ENCODE data around the gene AHI1. TPM values are rescaled to one million over a fixed set of nuclear protein-coding genes. Genes with fewer than 3 reads are reported as not detected.

Gene AHI1
- total RNA-seq, 1 donor from 2014 or later, result 14.2 TPM

DNA sequence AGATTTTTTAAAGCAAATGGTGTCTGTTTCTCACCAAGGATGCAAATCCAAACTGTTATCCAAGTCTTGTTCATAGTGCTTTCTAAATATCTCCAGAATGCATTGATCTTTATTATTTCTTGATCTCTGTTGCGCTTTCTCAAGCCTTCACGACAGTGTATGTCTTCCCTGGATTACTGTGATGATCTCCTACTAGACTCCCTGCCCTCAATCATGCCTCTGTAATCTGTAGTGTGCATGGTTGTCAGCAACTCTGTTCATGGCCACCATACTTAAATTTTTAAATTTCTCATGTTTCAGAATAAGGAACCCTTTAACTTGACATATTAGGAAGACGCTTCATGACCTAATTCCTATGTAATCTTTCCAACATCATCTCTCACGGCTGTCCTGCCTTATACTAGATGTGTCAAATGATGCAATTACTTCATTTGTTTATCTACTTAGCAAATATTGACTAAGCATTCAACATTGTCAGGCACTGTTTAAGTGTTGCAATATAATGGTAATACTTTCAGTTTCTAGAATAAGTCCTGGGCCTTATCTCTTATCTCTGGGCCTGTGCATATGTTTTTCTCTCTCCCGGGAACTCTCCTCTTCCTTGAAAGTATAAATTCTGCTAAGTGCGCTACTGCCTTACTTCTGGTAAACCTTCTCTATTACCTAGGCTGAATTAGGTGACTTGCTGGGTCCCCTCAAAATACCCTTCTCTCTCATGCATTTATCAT, 25.6 kb upstream of the AHI1 start:
- peaks cover 9% of the 10 kb centered on the region for H3K4me1 Mint-ChIP-seq (ENCODE audit: low read depth, unreplicated experiment)
- DNase-seq (ENCODE audit: low read depth), result no peak
- H3K4me3 ChIP-seq (ENCODE audit: insufficient read depth, low read depth, low read length), result no peak overlapping the region
- no peaks in the 10 kb centered on the region for H3K9me3 Mint-ChIP-seq (ENCODE audit: unreplicated experiment)
- no peak for TF ChIP-seq EZH2 (IDR thresholded peaks at IDR 0.05; ENCODE audit: insufficient read depth, low read length)
- TF ChIP-seq, protein P1, sequence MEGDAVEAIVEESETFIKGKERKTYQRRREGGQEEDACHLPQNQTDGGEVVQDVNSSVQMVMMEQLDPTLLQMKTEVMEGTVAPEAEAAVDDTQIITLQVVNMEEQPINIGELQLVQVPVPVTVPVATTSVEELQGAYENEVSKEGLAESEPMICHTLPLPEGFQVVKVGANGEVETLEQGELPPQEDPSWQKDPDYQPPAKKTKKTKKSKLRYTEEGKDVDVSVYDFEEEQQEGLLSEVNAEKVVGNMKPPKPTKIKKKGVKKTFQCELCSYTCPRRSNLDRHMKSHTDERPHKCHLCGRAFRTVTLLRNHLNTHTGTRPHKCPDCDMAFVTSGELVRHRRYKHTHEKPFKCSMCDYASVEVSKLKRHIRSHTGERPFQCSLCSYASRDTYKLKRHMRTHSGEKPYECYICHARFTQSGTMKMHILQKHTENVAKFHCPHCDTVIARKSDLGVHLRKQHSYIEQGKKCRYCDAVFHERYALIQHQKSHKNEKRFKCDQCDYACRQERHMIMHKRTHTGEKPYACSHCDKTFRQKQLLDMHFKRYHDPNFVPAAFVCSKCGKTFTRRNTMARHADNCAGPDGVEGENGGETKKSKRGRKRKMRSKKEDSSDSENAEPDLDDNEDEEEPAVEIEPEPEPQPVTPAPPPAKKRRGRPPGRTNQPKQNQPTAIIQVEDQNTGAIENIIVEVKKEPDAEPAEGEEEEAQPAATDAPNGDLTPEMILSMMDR (IDR thresholded peaks at IDR 0.05; ENCODE audit: insufficient read depth, low read depth, low read length), result no peak
- H3K27ac ChIP-seq (ENCODE audit: low read depth, low read length), result no peak overlapping the region
- no peaks in the 10 kb centered on the region for H3K79me2 ChIP-seq (ENCODE audit: insufficient read depth, low read length)
- H3K36me3 ChIP-seq (ENCODE audit: insufficient read depth, low read length), result no peaks in the 10 kb centered on the region
- H3K27me3 ChIP-seq (ENCODE audit: insufficient read depth, low read length), result no peaks in the 10 kb centered on the region
- FAIRE-seq, result no peak
- no peaks in the 10 kb centered on the region for H3K36me3 Mint-ChIP-seq (ENCODE audit: low read depth, unreplicated experiment)
- H4K20me1 ChIP-seq (ENCODE audit: insufficient read depth, low read length), result no peaks in the 10 kb centered on the region
- no peaks in the 10 kb centered on the region for H3K9me3 ChIP-seq (ENCODE audit: insufficient read depth, low read depth, low read length)
- H3K4me3 Mint-ChIP-seq (ENCODE audit: unreplicated experiment), result no peak overlapping the region
- no peak overlapping the region for H3K9ac ChIP-seq (ENCODE audit: low read length)
- no peak overlapping the region for H2AFZ ChIP-seq (ENCODE audit: low read depth, low read length)
- no peak overlapping the region for H3K27ac Mint-ChIP-seq (ENCODE audit: unreplicated experiment)
- peaks cover 6% of the 10 kb centered on the region for H3K4me1 ChIP-seq (ENCODE audit: insufficient read depth, low read length)
- H3K4me2 ChIP-seq (ENCODE audit: low read length), result no peak overlapping the region
- H3K27me3 Mint-ChIP-seq (ENCODE audit: low read depth, unreplicated experiment), result no peaks in the 10 kb centered on the region

DNA sequence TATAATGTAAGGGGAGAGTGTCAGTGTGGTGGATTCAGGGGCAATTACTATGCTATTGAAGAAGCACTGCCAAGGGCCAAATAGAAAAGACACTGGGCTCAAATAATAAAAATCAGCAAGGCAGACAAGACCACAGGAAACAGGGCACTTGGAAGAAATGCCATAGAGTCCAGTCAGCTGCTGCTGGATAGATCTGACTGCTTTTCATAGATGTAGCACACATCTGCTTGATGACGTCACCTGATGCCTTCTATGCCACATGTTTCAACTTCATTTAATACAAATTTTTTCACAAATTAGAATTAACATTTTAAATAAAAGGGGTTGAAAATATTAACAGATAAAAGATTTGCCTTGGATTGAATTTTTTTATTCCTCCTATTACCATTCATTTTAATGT, 23.9 kb upstream of the AHI1 start:
- H3K4me2 ChIP-seq (ENCODE audit: low read length), result no peak overlapping the region
- no peaks in the 10 kb centered on the region for H3K27me3 ChIP-seq (ENCODE audit: insufficient read depth, low read length)
- FAIRE-seq (no peak), DNase-seq (ENCODE audit: low read depth) (no peak)
- no peaks in the 10 kb centered on the region for H3K36me3 ChIP-seq (ENCODE audit: insufficient read depth, low read length)
- H3K9me3 Mint-ChIP-seq (ENCODE audit: unreplicated experiment), result peaks cover 2% of the 10 kb centered on the region
- H4K20me1 ChIP-seq (ENCODE audit: insufficient read depth, low read length), result no peaks in the 10 kb centered on the region
- no peak overlapping the region for H3K4me3 ChIP-seq (ENCODE audit: insufficient read depth, low read depth, low read length)
- peak overlapping the region; percentile 77 for H3K27ac Mint-ChIP-seq (ENCODE audit: unreplicated experiment)
- no peaks in the 10 kb centered on the region for H3K27me3 Mint-ChIP-seq (ENCODE audit: low read depth, unreplicated experiment)
- H3K27ac ChIP-seq (ENCODE audit: low read depth, low read length), result peak overlapping the region; percentile 31
- no peak for TF ChIP-seq EZH2 (IDR thresholded peaks at IDR 0.05; ENCODE audit: insufficient read depth, low read length)
- no peaks in the 10 kb centered on the region for H3K9me3 ChIP-seq (ENCODE audit: insufficient read depth, low read depth, low read length)
- peaks cover 9% of the 10 kb centered on the region for H3K4me1 Mint-ChIP-seq (ENCODE audit: low read depth, unreplicated experiment)
- no peak overlapping the region for H3K9ac ChIP-seq (ENCODE audit: low read length)
- H3K79me2 ChIP-seq (ENCODE audit: insufficient read depth, low read length), result no peaks in the 10 kb centered on the region
- no peak overlapping the region for H2AFZ ChIP-seq (ENCODE audit: low read depth, low read length)
- H3K4me3 Mint-ChIP-seq (ENCODE audit: unreplicated experiment), result no peak overlapping the region
- peaks cover 6% of the 10 kb centered on the region for H3K4me1 ChIP-seq (ENCODE audit: insufficient read depth, low read length)
- H3K36me3 Mint-ChIP-seq (ENCODE audit: low read depth, unreplicated experiment), result peaks cover 2% of the 10 kb centered on the region

DNA sequence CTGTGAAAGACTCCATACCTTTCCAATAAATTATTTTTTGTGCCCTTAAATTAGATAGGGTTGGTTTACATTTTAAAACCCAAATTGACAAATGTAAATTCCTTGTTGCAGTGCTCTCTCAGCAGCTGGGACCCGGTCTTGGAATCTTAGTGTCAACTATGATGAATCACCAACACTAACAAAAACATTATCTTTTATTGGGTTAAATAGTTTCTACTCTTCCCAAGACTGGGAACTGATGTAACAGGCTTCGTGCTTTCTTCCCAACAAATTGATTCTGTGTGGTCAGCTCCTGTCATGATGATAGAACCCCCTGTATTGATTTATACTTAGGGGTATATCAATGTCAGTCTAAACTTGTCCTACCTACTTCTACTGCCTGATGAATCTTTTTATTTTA, 23.2 kb upstream of the AHI1 start:
- H3K4me3 Mint-ChIP-seq (ENCODE audit: unreplicated experiment), result no peak overlapping the region
- no peaks in the 10 kb centered on the region for H4K20me1 ChIP-seq (ENCODE audit: insufficient read depth, low read length)
- no peak overlapping the region for H3K4me3 ChIP-seq (ENCODE audit: insufficient read depth, low read depth, low read length)
- no peak overlapping the region for H3K9ac ChIP-seq (ENCODE audit: low read length)
- H3K79me2 ChIP-seq (ENCODE audit: insufficient read depth, low read length), result no peaks in the 10 kb centered on the region
- no peak overlapping the region for H2AFZ ChIP-seq (ENCODE audit: low read depth, low read length)
- FAIRE-seq, result no peak
- peak overlapping the region; percentile 31 for H3K27ac ChIP-seq (ENCODE audit: low read depth, low read length)
- no peak overlapping the region for H3K4me2 ChIP-seq (ENCODE audit: low read length)
- peaks cover 9% of the 10 kb centered on the region for H3K4me1 Mint-ChIP-seq (ENCODE audit: low read depth, unreplicated experiment)
- DNase-seq (ENCODE audit: low read depth), result peak; percentile 51
- H3K9me3 ChIP-seq (ENCODE audit: insufficient read depth, low read depth, low read length), result no peaks in the 10 kb centered on the region
- peaks cover 2% of the 10 kb centered on the region for H3K9me3 Mint-ChIP-seq (ENCODE audit: unreplicated experiment)
- H3K36me3 ChIP-seq (ENCODE audit: insufficient read depth, low read length), result no peaks in the 10 kb centered on the region
- H3K36me3 Mint-ChIP-seq (ENCODE audit: low read depth, unreplicated experiment), result peaks cover 2% of the 10 kb centered on the region
- peak overlapping the region; percentile 77 for H3K27ac Mint-ChIP-seq (ENCODE audit: unreplicated experiment)
- H3K27me3 Mint-ChIP-seq (ENCODE audit: low read depth, unreplicated experiment), result no peaks in the 10 kb centered on the region
- H3K27me3 ChIP-seq (ENCODE audit: insufficient read depth, low read length), result no peaks in the 10 kb centered on the region
- H3K4me1 ChIP-seq (ENCODE audit: insufficient read depth, low read length), result peaks cover 6% of the 10 kb centered on the region
- TF ChIP-seq EZH2 (IDR thresholded peaks at IDR 0.05; ENCODE audit: insufficient read depth, low read length), result no peak
- TF ChIP-seq, protein P1 (IDR thresholded peaks at IDR 0.05; ENCODE audit: insufficient read depth, low read depth, low read length), result no peak

All from astrocyte (in vitro differentiated cells and primary cell).